ENCODE measurements around the gene GPR55.

The GPR55 gene

DNA sequence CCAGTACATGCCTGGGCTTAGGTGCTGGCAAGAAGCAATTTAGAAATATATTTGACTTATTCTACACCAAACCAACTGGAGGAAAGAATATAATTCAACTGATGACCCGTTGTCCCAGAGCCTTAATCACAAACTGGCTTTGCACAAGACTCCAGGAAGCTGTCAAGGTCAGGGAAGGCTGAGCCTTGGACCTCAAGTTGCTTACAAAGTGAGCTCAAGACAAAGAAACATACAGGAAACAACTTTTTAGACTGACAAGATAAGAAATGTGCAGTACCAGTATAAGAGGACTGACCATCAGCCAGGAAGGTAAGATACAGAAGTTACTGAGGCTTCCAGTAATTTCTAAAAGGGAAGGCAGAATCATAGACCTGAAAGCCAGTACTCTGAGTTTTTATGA is 35.0 kb upstream of the GPR55 start:
- Histone ChIP-seq H3K27ac (ENCODE audit: low read length) (no peak overlapping the region), H3K4me3 (ENCODE audit: low read length) (no peak overlapping the region), H3K27me3 (ENCODE audit: control insufficient read depth, insufficient read depth, low read length) (no peaks in the 10 kb centered on the region; the same call in 1 of the 2 replicates), H3K36me3 (ENCODE audit: control insufficient read depth, insufficient read depth, low read length) (no peaks in the 10 kb centered on the region), H3K9me3 (ENCODE audit: control insufficient read depth, insufficient read depth, low read length) (no peaks in the 10 kb centered on the region), H3K4me1 (ENCODE audit: control insufficient read depth, insufficient read depth, low read length) (0 out of 2 replicates have a peak, but pooled peaks cover 1% of the 10 kb centered on the region)
- no CpG with 5 or more reads among the region's 1 CpG for WGBS (ENCODE audit: insufficient coverage, insufficient read length)
- DNase-seq (ENCODE audit: low read depth, low spot score): no peak

DNA sequence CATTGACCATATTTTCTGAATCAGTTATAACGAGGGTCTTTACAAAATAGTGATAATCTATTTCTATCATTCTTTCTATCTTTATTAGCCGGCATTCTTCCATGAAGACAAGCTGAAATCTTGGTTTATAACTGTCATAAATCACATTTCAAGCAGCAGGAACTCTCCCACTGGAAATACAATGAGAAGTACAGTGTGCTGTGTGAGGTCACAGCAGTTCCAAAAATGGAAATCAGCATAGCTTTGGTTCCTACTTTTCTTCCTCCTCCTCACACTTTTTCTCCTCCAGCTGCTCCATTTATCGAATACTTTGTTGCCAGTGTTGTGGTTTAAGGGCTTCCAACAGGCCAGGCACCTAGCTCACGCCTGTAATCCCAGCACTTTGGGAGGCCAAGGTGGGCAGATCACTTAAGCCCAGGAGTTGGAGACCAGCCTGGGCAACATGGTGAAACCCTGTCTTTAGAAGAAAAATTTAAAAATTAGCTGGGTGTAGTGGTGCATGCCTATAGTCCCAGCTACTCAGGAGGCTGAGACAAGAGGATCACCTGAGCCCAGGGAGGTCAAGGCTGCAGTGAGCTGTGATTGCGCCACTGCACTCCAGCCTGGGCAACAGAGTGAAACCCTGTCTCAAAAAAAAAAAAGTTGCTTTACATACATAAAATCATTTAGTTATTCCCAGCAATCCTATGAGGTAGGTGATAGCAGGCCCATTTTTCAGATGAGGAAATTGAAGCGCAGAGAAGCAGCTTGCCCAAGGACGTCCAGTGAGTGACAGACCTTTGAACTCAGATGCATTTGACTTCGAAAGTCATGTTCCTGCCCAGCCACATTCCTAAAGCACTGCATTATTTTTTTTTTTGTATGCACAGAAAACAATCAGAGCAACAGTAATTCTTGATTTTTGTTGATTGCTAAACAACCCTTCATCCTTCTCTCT is 34.0 kb upstream of the GPR55 start:
- no CpG with 5 or more reads among the region's 8 CpGs for WGBS (ENCODE audit: insufficient coverage, insufficient read length)
- no peak overlapping the region for H3K27ac ChIP-seq (ENCODE audit: low read length)
- H3K4me3 ChIP-seq (ENCODE audit: low read length): no peak overlapping the region
- DNase-seq (ENCODE audit: low read depth, low spot score): no peak
- no peaks in the 10 kb centered on the region for H3K36me3 ChIP-seq (ENCODE audit: control insufficient read depth, insufficient read depth, low read length)
- 0 out of 2 replicates have a peak, but pooled peaks cover under 1% of the 10 kb centered on the region for H3K4me1 ChIP-seq (ENCODE audit: control insufficient read depth, insufficient read depth, low read length)
- H3K9me3 ChIP-seq (ENCODE audit: control insufficient read depth, insufficient read depth, low read length): no peaks in the 10 kb centered on the region
- no peaks in the 10 kb centered on the region; the same call in 1 of the 2 replicates for H3K27me3 ChIP-seq (ENCODE audit: control insufficient read depth, insufficient read depth, low read length)

DNA sequence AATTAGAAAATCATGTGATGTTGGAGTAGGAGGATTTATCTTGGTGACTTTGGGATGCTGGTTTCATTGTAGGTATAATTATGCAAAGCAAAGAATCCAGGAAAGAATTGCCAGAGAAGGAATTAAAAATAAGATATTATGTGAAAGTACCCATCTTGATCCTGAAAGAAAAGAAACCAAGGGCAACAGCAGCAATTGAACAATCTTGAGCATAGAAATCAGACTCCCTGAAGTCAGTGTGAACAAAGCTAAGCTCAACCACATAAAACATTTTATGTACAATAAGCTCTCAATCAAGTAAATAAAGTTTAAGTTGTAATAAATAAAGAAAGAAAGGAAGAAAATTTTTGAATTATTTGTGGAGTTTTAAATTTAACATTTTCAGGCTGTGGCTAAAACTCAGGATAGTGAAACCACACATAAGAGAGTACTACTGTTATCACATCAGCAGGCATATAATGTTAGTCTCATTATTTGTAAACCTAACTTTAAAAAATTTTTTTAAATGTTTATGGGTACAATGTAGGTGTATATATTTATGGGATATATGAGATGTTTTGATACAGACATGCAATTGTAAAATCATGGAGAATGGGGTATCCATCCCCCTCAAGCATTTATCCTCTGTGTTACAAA is 32.8 kb upstream of the GPR55 start:
- H3K27ac ChIP-seq (ENCODE audit: low read length): no peak overlapping the region
- no peaks in the 10 kb centered on the region for H3K9me3 ChIP-seq (ENCODE audit: control insufficient read depth, insufficient read depth, low read length)
- H3K36me3 ChIP-seq (ENCODE audit: control insufficient read depth, insufficient read depth, low read length): no peaks in the 10 kb centered on the region
- DNase-seq (ENCODE audit: low read depth, low spot score): no peak
- H3K4me3 ChIP-seq (ENCODE audit: low read length): peak overlapping the region; percentile 9; the same call in 1 of the 2 replicates
- no peaks in the 10 kb centered on the region; the same call in 1 of the 2 replicates for H3K27me3 ChIP-seq (ENCODE audit: control insufficient read depth, insufficient read depth, low read length)
- no peaks in the 10 kb centered on the region for H3K4me1 ChIP-seq (ENCODE audit: control insufficient read depth, insufficient read depth, low read length)

DNA sequence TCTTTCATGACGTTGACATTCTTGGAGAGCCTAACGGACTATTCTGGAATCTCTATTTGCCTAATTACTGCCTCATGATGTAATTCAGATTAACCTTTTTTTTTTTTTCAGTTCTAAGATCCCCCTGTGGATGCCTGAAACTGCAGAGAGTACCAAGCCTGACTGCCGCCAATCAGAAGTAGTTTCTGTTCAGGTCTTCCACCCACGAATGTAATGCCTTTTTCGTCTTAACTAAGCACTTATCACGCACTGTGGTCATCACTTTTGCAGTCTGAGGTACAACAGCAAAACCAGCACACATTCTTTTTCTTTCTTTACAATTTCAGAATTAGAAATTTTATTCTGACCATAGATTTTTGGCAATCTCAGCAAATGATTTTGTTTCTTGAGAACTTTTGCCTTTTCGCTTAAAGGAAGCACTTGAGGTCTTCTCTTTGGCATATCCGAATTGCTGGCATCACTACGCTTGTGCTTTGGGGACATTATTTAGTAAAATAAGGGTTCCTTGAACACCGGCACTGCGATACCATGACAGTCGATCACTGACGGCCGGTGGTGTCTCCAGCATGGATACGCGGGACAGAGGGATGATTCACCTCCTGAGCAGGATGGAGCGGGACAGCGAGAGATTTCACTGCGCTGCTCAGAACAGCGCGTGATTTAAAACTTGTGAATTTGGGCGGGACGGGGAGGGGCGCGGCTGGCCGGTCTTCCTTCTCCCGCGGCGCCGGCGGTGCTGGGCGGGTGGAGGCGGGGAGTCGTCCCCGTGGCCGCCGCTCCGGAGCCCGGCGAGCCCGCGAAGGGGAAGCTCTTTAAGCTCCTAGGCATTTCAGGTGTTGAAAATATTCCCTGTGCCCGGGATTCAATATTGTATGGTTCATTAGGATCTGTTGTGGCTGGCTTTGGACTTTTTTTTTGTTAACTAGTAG is 32.0 kb upstream of the GPR55 start:
- no peak for DNase-seq (ENCODE audit: low read depth, low spot score)
- Histone ChIP-seq H3K27me3 (ENCODE audit: control insufficient read depth, insufficient read depth, low read length) (no peaks in the 10 kb centered on the region; the same call in 1 of the 2 replicates), H3K36me3 (ENCODE audit: control insufficient read depth, insufficient read depth, low read length) (no peaks in the 10 kb centered on the region), H3K27ac (ENCODE audit: low read length) (no peak overlapping the region), H3K4me3 (ENCODE audit: low read length) (peak overlapping the region; percentile 9; the same call in 1 of the 2 replicates), H3K4me1 (ENCODE audit: control insufficient read depth, insufficient read depth, low read length) (no peaks in the 10 kb centered on the region), H3K9me3 (ENCODE audit: control insufficient read depth, insufficient read depth, low read length) (no peaks in the 10 kb centered on the region)
- WGBS (ENCODE audit: insufficient coverage, insufficient read length): no CpG with 5 or more reads among the region's 43 CpGs

DNA sequence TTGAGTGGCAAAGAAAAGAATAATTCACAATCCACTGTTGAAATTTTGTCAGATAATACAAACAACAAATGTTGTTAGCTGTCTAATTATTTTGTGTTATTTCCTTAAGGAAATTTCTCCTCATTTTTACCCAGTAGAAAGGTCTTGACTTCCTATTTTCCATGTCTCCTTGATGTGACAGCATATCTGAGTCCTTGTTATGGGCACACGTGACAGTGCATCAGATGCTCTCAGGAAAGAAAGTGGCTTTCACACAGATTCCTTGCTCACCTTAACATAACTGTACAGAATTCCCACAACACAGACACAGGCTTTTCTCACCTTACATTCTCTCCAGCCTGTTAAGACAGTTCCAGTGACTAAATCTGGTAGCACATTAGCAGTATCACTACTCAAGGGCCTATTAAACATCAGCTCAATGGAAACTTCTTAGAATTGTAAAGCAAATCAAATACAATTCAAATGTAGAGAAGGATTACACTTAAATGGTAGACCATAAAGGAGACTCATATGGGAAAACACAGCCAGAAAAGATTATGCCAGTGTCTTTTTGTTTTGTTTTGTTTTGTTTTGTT is 30.2 kb upstream of the GPR55 start:
- no peak for DNase-seq (ENCODE audit: low read depth, low spot score)
- H3K4me3 ChIP-seq (ENCODE audit: low read length): no peak overlapping the region
- H3K4me1 ChIP-seq (ENCODE audit: control insufficient read depth, insufficient read depth, low read length): no peaks in the 10 kb centered on the region
- no peak overlapping the region for H3K27ac ChIP-seq (ENCODE audit: low read length)
- H3K36me3 ChIP-seq (ENCODE audit: control insufficient read depth, insufficient read depth, low read length): no peaks in the 10 kb centered on the region
- no peaks in the 10 kb centered on the region for H3K9me3 ChIP-seq (ENCODE audit: control insufficient read depth, insufficient read depth, low read length)
- no CpG with 5 or more reads among the region's 1 CpG for WGBS (ENCODE audit: insufficient coverage, insufficient read length)
- no peaks in the 10 kb centered on the region; the same call in 1 of the 2 replicates for H3K27me3 ChIP-seq (ENCODE audit: control insufficient read depth, insufficient read depth, low read length)

DNA sequence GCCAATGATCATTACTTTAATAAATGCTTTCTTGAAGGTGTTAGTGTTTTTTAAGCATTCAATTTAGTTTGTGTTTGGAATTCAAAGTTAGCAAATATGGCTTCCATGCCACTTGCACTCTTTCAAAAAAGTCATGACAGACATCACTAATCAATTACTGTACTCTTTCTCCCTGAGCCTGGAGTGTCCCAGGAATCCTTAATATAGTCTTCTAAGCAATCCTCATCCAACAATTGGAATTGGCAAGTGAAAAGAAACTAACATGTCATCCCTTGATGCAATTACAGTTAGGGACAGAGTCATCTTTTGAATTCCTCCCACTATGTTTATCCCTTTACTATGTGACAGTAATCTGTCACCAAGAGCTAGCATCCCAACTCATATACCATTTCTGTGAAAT is 29.7 kb upstream of the GPR55 start:
- Histone ChIP-seq H3K4me1 (ENCODE audit: control insufficient read depth, insufficient read depth, low read length) (no peaks in the 10 kb centered on the region), H3K27me3 (ENCODE audit: control insufficient read depth, insufficient read depth, low read length) (no peaks in the 10 kb centered on the region; the same call in 1 of the 2 replicates), H3K9me3 (ENCODE audit: control insufficient read depth, insufficient read depth, low read length) (no peaks in the 10 kb centered on the region), H3K27ac (ENCODE audit: low read length) (no peak overlapping the region), H3K36me3 (ENCODE audit: control insufficient read depth, insufficient read depth, low read length) (no peaks in the 10 kb centered on the region), H3K4me3 (ENCODE audit: low read length) (no peak overlapping the region)
- no peak for DNase-seq (ENCODE audit: low read depth, low spot score)

DNA sequence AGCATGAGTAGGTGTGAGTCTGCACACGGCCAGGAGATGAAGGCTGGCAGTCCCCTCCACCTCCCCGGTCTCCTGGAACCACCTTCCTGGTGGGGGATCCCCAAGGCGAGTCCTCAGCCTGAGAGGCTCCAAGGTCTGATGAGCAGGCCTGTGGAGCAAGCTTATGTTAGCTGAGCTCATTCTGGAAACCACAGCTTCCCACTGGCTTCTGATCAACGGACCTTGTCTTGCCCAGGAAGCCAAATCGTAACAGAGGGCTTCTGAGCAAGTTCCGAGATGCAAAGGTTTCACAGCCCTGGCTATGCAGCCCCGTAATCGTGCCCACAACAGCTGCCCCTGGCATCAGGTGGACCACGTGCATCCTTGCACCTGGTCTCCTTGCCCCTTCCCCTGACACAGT is 28.8 kb upstream of the GPR55 start:
- whole genome bisulfite sequencing (ENCODE audit: insufficient coverage, insufficient read length): no CpG with 5 or more reads among the region's 9 CpGs
- H3K27me3 ChIP-seq (ENCODE audit: control insufficient read depth, insufficient read depth, low read length): no peaks in the 10 kb centered on the region; the same call in 1 of the 2 replicates
- no peaks in the 10 kb centered on the region for H3K9me3 ChIP-seq (ENCODE audit: control insufficient read depth, insufficient read depth, low read length)
- no peak overlapping the region for H3K4me3 ChIP-seq (ENCODE audit: low read length)
- H3K36me3 ChIP-seq (ENCODE audit: control insufficient read depth, insufficient read depth, low read length): no peaks in the 10 kb centered on the region
- DNase-seq (ENCODE audit: low read depth, low spot score): no peak
- H3K27ac ChIP-seq (ENCODE audit: low read length): no peak overlapping the region
- H3K4me1 ChIP-seq (ENCODE audit: control insufficient read depth, insufficient read depth, low read length): no peaks in the 10 kb centered on the region

DNA sequence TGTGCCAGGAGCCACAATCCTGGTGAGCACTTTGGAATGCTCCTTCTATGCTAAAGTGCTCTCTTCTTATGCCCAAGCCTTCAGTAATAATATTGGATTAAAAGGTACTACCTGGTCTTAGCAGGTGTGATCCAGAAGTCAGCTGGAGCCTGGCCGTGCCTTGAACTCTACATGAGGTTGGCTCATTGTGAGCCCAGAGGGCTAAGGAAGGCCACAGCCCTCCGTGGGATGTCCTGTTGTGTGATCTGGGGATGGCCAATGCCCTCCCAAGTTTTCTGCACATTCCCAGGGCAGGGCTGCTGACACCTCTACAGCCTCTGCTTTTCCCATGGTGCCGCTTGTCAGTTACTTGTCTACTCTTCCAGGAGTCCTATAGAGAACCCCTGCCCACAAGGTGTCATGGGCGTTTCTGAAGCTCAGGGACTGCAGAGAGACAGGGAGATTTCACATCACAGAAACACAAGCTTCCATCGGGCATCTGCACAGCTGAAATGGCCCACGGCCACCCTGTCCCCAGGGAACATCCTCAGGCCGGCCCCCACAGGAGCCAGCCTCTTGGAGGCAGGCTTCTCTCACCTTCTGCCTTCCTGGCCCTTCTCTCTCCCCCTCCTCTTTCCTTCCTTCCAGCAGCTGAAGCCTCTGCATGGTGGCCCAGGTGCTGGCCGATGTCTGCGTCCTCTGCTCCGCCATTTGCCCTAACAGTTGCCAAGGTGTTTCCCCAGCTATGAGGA is 27.3 kb upstream of the GPR55 start:
- DNase-seq (ENCODE audit: low read depth, low spot score): no peak
- no peak overlapping the region for H3K4me3 ChIP-seq (ENCODE audit: low read length)
- no peaks in the 10 kb centered on the region for H3K9me3 ChIP-seq (ENCODE audit: control insufficient read depth, insufficient read depth, low read length)
- H3K4me1 ChIP-seq (ENCODE audit: control insufficient read depth, insufficient read depth, low read length): no peaks in the 10 kb centered on the region
- no peak overlapping the region for H3K27ac ChIP-seq (ENCODE audit: low read length)
- no peaks in the 10 kb centered on the region; the same call in 1 of the 2 replicates for H3K27me3 ChIP-seq (ENCODE audit: control insufficient read depth, insufficient read depth, low read length)
- WGBS (ENCODE audit: insufficient coverage, insufficient read length): no CpG with 5 or more reads among the region's 10 CpGs
- H3K36me3 ChIP-seq (ENCODE audit: control insufficient read depth, insufficient read depth, low read length): no peaks in the 10 kb centered on the region

DNA sequence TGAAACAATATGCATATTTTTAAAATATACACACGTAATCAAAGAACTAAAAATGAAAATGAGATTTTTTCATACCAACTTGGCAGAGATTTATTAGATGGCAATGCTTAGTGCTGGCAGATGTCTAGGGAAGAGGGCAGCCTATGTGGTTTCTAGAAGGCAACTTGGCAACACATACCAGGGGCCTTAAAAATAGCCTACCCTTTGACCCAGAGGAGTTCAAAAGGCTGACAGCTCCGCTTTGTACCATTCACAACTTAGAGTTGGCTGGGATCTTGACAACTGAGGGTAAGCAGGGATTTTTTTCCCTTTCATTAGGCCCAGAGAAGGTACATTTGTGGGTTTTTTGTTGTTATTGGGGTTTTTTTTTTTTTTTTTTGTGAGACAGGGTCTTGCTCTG is 26.4 kb upstream of the GPR55 start:
- Histone ChIP-seq H3K4me3 (ENCODE audit: low read length) (no peak overlapping the region), H3K36me3 (ENCODE audit: control insufficient read depth, insufficient read depth, low read length) (no peaks in the 10 kb centered on the region), H3K27me3 (ENCODE audit: control insufficient read depth, insufficient read depth, low read length) (no peaks in the 10 kb centered on the region), H3K4me1 (ENCODE audit: control insufficient read depth, insufficient read depth, low read length) (no peaks in the 10 kb centered on the region), H3K27ac (ENCODE audit: low read length) (no peak overlapping the region), H3K9me3 (ENCODE audit: control insufficient read depth, insufficient read depth, low read length) (no peaks in the 10 kb centered on the region)
- WGBS (ENCODE audit: insufficient coverage, insufficient read length): no CpG with 5 or more reads among the region's 2 CpGs
- no peak for DNase-seq (ENCODE audit: low read depth, low spot score)

Measured in iPS DF 6.9 (cell line).